Measurements from ENCODE around the gene SDF4.
A peak's percentile ranks its signal among the peaks of the same experiment; 100 is the strongest.
"Not testable (repeated sequence)": the region's sequence is repeated elsewhere in the genome, so short reads cannot be mapped to it uniquely, and the experiment has no call there.

SDF4 gene

DNA sequence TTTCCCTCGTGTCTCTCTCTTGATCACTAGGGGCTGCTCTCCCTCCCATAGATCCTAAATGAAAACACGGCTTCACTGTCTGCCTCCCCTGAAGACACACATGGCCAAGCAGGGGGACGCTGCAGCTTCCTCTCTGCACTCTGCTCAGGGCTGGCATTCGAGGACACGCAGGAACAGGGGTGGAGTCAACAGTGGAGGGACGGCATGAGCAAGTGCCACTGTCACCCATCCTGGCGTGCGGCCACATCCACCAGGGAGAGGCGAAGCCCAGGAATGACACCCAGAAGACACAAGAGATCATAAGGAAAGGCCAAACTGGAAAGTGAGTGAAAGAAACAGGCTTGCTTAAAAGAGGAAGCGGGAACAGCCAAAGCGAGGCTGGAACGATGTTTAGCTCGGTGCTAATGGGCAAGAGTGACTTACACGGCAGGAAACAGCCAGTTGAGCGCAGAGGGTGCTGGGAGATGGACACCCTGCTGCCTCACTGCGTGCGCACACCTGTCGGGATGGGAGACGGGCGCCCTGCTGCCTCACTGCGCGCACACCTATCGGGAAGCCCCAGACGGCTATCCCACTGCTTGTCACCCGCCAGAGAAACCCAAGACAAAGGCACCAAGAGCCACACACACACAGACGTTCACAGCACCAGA is 28.3 kb upstream of the SDF4 start:
- DNase-seq, result peak in 3 of 56 donors; percentile 11 to 27 (median 24)

DNA sequence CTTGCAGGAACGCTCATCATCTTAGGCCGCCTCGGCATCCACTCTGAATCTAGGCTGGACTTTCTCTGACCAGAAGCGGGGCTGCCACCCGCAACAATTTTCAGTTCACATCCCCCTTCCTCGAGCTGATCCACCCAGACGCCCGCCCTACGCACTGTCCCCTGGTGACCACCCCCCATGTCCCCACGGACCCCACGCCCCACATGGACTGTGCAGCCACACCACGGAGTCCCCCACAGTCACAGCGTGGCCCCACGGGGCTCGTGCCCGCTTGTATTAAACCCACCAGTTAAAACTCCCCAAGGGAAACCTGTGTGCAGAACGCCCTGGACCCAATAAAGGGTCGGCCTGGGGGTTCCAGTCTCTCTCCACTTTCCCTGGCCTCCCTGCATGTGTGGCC is 27.7 kb upstream of the SDF4 start:
- DNase-seq, result no peak

DNA sequence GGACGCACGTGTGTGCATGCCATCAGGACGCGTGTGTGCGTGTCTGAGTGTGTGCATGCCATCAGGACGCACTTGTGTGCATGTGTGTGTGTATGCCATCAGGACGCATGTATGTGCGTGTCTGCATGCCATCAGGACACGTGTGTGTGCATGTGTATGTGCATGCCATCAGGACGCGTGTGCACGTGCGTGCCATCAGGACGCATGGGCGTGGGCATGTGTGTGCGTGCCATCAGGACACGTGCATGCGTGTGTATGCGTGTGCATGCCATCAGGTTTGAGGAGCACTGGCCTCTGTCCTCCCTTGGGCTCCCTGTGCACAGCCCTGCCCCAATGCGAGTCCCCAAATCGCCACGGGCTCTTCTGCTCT is 27.3 kb upstream of the SDF4 start:
- DNase-seq, result no peak

GRCh38 chr1:1256956-1257871 is 25.4 kb upstream of the SDF4 start:
- DNase-seq, result no peak

- no peak for DNase-seq
Measured at GRCh38 chr1:1255611-1256010, 23.8 kb upstream of the SDF4 start.

- DNase-seq, result no peak
Measured at GRCh38 chr1:1255078-1255477, 23.3 kb upstream of the SDF4 start.

GRCh38 chr1:1254667-1254998 is 22.8 kb upstream of the SDF4 start:
- no peak for DNase-seq

DNA sequence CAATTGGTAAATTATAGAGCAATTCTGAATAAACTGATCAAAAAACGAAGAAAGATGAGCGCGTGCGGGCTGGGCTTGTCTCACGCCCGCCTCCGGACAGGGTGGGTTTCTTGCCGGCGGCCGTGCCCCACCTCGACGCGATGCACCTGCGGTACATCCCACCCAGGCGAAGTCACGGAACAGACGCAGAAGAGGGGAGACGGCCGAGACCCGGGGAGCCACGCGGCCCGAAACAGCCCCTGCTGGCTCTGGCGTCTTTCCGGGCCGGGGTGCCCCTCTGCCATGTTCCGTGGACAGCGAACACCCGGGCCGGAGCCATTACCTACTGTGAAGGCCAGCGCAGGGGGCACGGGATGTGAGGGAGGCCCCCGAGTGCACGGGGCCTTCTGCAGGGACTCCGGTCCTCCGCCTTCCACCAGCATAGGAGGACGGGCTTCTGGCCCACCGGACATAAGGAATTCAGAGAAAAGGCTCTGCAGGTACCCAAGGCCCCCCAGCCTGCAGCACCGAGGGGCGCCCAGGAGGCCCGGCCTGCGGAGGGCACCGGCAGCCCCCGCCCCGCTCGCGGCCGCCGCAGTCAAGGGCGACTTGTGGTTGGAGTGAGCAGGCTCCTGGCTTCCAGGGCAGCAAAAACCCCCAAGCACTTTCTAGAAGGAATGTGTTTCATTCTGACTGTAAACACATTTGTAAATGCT is 22.3 kb upstream of the SDF4 start:
- DNase-seq, result no peak

DNA sequence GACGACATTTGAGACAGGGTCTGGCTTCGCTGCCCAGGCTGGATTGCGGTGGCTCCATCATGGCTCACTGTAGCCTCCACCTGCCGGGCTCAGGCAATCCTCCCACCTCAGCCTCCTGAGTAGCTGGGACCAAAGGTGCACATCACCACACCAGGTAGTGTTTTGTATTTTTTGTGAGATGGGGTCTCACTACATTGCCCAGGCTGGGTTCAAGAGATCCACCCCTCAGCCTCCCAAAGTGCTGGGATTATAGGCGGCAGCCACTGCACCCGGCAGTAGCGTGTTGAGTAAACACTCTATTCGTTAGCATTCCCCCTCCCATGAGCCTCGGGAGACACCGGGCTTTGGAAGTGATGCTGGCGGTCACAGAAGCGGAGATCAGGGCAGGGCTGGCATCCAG is 21.5 kb upstream of the SDF4 start:
- DNase-seq, result no peak

DNA sequence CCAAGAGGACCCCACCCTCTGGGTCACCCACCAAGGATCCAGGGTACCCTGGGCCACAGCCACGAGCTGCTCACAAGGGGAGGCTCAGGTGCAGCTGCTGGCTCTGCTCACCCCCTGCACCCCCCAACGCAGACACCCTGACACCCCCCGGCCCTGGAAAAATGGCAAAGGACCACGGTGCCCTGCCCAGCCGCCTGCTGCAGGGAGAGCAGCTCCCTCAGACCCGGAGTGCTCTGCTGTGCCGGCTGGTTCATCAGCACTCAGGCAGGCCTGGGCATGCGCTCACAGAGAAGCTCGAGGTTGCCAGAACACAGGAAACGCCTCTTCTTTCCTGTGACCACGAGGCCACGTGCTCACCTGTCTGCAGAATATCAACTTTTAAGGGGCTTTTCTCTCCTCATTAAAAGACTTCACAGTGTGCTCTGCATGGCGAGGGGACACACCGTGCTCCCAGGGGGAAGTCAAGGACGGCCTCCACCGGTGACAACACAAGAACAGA is 19.0 kb upstream of the SDF4 start:
- no peak for DNase-seq

DNA sequence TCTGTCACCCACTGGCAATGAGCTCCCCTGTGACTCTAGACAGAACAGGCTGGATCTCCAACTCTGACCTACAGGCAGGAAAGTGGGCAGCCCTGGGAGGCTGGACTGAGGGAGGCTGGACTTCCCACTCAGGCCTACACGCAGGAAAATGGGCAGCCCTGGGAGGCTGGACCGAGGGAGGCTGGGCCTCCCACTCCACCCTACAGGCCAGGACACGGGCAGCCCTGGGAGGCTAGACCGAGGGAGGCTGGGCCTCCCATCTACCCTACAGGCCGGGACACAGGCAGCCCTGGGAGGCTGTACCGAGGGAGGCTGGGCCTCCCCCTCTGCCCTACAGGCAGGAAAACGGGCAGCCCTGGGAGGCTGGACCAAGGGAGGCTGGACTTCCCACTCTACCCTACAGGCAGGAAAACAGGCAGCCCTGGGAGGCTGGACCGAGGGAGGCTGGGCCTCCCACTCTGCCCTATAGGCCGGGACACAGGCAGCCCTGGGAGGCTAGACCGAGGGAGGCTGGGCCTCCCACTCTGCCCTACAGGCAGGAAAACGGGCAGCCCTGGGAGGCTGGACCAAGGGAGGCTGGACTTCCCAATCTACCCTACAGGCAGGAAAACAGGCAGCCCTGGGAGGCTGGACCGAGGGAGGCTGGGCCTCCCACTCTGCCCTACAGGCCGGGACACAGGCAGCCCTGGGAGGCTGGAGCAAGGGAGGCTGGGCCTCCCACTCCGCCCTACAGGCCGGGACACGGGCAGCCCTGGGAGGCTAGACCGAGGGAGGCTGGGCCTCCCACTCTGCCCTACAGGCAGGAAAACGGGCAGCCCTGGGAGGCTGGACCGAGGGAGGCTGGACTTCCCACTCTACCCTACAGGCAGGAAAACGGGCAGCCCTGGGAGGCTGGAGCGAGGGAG is 16.5 kb upstream of the SDF4 start:
- DNase-seq, result not testable (repeated sequence)

- DNase-seq, result no peak
Measured at GRCh38 chr1:1247341-1247913, 15.6 kb upstream of the SDF4 start.

DNA sequence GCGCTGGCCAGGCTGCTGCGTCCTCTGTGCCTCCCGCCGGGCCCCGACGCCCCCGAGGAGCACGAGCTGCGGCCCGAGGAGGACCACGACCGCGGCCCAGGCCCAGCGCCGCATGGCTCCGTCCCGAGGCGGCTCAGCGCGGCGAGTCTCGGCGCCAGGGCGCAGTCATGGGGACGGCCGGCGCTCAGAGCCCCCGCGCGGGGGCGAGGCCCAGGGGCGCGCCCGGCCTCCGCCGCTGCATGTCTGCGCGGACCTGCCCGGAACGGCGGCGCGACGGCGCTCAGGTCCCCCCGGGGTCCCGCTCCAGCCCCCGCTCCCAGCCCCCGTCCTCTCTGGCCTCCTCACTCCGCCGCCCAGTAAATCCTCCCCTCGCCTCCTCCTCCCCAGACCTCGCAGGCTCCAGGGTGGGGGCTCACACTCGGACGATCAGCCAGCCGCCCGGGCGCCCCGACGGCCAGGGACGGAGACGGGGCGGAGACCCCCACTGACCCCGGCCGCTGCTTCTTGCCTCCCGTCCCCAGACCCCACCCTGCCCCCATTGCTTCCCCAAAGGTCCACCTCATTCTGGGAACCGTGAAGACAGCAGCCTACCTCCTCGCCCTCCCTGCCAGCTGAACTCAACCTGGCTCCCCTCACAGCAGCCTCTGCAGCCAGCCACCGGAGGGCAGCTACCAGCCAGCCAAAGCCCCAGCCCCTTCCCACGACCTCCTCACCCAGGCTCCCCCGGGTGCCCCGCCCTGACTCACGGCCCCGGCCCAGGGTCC is 15.0 kb upstream of the SDF4 start, which contains the start of gene C1QTNF12:
Gene C1QTNF12, minus strand, starts transcription at position 146 of the 764 bp plus-strand sequence. Its CDS starts 32 bp downstream, at position 114.
- DNase-seq, result no peak

GRCh38 chr1:1245817-1246576 is 14.2 kb upstream of the SDF4 start:
- no peak for DNase-seq

DNA sequence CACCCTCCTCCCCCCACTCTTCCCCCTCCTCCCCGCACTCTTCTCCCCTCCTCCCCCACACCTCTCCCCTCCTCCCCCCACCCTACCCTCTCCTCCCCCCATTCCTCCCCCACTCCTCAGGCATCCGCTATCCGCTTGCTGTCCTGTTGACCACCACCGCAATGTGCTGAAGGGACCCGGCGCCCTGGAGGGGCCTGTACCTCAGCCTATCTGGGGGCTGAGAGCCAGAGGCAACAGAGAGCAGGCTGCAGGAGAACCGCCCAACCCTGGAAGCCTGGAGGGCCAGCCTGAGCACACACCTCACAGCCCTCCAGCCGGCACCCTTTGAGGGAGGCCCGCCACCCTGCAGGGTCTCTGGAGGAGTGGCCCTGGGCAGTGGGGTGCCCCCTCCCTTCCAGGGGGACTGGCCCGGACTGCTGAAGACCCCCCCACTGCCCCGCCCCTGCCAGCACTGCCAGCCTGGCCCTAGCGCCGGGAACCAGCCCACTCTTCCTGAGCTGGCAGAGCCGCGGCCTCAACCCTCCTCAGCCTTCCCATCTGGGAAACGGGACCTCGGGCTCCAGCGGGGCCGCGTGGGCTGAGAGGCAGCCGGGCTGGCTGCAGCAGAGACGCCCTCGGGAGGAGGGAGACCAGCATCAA is 13.5 kb upstream of the SDF4 start:
- DNase-seq, result no peak

DNA sequence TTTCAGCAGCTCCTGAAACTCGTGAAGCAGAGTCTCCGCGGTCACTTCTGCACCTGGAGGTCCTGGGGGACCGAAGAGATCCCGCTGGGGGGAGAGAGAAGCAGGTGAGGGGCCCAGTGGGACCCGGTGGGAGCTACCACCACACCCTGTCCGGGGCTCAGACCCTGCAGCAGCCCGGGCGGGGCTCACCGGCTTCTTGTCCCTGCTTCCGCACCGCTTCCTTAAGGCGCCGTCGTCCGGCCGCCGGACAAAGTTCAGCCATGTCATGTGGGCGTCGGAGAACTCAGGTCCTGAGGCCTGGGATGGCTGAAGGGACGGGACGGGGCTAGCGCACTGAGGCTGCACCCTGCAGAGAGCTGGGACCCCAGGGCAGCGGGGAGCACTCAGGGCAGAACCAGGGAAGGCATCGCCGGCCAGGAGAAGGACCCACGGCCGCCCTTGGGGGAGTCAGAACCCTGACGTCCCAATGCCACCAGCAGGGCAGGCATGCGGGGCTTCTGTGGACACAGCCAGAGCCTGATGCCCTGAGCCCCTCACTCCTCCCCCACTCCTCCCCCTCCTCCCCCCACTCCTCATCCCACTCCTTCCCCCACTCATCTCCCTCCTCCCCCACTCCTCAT is 12.5 kb upstream of the SDF4 start:
- no peak for DNase-seq

DNA sequence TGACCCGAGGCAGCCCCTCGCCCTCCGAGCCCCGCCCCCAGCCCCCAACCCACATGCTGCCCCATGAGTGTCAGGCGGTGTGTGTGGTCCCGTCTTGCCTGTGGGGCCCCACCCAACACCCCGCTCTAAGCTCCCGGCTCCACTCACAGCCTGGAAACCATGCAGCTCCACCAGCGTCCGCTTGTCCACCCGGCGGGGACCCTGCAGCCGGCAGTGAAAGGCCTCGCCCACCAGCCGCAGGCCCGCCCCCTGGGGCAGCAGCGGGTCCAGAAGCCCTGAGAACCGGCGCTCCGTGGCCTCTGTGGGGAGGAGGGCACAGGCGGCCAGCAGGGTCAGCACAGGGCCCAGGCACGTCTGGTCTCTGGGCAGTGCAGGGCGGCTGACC is 12.0 kb upstream of the SDF4 start:
- no peak for DNase-seq

- no peak for DNase-seq
Measured at GRCh38 chr1:1243266-1243660, 11.5 kb upstream of the SDF4 start.

All from amygdala (tissue), 56 donors.